Hematopoietic multipotent progenitor cell treated with erythropoietin and hydrocortisone succinate and interleukin-3 and kit ligand, for 8 days (in vitro differentiated cells): Measurements from ENCODE around the gene GLTPD2.
"Not testable (repeated sequence)": the region's sequence is repeated elsewhere in the genome, so short reads cannot be mapped to it uniquely, and the experiment has no call there.

Experiments
- DNase-seq: peaks from one replicate; pipeline ENCODE4 v3.0.0-alpha.2; 2015

GLTPD2 gene

DNA sequence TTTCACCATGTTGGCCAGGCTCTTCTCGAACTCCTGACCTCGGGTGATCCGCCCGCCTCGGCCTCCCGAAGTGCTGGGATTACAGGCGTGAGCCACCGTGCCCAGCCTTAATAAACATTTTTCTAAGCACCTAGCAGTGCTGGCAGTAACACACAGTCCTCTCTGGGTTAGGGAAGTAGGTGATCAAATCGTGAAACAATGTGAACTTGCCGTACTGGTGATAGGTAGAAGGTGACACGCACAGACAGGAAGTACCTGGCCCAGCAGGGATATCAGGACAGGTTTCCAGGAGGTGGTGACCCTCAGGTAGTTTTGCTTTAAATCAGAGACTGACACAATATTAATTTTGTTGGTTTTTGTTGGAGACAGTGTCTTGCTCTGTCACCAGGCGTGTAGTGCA lies 22.7 kb downstream of the GLTPD2 start:
- DNase-seq = no peak

GRCh38 chr17:4812690-4813089 lies 23.9 kb downstream of the GLTPD2 start:
- DNase-seq = no peak

DNA sequence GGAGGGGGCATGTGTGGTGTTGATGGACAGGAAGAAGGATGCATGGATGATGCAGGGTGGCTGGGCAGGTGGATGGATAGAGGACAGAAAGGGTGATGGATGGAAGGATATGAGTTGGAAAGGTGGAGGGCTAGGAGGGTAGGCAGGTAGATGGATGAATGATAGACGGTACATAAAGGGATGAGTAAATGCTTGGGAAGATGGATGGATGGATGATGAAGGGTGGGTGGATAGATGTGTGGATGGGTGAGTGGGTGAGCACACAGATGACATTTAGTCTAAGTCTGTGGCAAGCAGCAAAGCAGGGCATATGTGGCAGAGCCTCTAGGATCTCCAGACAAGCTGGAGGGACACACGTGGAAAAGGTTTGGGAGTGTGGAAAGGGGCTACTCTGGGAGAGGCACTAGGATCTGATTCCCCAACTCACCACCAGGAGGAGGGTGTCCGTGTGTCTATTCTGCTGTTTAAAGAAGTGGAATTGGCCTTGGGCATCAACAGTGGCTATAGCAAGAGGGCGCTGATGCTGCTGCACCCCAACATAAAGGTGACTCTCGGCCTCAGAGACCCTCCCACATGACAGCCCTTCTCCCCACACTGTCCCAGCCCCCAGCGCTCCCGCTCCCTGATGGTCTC lies 26.4 kb downstream of the GLTPD2 start:
- peak; percentile 35 for DNase-seq

DNA sequence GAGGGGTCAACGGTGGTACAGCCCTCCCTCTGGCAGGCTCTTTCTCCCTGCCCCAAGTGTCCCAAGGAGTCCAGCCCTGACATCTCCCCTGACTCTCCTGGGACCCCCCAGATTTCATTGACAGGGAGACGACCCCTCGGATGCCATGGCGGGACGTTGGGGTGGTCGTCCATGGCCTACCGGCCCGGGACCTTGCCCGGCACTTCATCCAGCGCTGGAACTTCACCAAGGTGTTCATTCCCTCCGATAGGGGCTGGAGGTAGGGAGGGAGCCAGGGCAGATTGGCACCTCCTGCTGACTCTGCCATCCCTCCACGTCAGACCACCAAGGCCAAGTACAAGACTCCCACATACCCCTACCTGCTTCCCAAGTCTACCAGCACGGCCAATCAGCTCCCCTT lies 28.1 kb downstream of the GLTPD2 start:
- DNase-seq = no peak

DNA sequence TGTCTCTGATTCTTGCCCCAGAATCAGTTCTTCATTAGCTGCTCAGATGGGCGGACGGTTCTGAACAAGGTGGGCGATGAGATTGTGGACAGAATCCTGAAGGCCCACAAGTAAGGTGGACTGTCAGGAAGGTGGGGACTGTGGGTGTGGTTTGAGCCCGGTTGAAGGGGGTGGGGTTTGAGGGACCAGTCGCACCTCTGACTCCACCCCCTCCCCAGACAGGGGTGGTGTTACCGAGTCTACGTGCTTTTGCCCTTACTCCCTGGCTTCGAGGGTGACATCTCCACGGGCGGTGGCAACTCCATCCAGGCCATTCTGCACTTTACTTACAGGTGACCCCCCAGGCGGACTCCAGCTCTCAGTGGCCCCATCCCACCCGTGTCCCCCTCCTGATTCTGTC lies 29.5 kb downstream of the GLTPD2 start:
- DNase-seq = no peak

DNA sequence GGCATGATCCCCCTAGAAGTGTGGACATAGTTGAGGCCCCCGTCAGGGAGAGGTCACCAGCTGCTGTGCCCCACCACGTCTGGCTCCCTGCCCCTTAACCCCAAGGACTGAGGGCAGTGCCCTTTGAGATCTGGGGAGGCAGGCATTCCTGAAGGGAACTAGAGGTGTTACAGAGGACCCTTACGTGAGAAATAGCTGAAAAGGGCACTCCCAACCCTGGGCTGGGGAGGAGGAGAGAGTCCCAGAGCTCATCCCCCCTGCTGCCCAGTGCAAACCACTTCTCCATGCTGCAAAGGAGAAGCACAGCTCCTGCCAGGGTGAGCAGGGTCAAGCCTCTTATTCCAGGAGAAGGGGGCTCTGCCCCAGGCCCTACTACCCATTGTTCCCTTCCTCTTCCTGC lies 34.1 kb downstream of the GLTPD2 start:
- no peak for DNase-seq

- no peak for DNase-seq
These were observed 34.8 kb downstream of the GLTPD2 start for GRCh38 chr17:4823373-4824089.

DNA sequence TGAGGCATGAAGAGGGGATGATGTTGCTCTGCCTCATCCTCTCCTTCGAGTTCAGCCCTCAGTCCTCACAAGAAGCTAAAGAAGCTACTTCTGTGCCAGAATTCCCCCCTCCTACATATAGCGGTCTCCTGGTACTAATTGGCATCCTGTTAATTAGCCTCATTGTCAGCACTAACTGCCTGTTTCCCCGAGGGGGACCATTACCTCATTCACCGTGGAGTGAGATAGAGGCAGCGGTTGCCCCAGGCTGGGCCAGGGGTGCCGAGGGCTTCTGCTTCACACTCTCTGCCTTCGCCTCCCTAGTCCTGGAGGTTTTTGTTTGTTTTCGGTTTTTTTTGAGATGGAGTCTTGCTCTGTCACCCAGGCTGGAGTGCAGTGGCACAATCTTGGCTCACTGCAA lies 38.6 kb downstream of the GLTPD2 start:
- DNase-seq = no peak

DNA sequence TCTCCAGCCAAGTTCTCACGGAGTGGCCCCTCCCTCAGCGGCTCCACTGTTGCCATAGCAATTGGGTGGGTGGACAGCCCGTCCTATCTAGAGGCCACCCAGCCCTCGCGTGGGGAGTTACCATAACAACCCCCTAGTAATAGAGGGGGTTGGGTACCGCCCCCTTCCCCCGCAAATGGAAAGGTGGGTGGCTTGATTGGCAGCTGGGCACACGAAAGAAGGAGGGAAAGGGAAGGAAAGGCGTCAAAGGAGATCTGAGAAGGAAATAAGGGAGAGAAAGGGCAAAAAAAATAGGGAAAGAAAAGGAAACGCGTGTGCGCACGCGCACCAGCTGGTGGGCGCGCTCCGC lies 44.0 kb downstream of the GLTPD2 start:
- DNase-seq = not testable (repeated sequence)

GRCh38 chr17:4833178-4833940 lies 44.6 kb downstream of the GLTPD2 start, which contains the start of gene MINK1:
TSS of gene MINK1 (plus strand) at chr17:4833340. CDS start at chr17:4833584, 244 bp downstream.
- peak; percentile 95 for DNase-seq

DNA sequence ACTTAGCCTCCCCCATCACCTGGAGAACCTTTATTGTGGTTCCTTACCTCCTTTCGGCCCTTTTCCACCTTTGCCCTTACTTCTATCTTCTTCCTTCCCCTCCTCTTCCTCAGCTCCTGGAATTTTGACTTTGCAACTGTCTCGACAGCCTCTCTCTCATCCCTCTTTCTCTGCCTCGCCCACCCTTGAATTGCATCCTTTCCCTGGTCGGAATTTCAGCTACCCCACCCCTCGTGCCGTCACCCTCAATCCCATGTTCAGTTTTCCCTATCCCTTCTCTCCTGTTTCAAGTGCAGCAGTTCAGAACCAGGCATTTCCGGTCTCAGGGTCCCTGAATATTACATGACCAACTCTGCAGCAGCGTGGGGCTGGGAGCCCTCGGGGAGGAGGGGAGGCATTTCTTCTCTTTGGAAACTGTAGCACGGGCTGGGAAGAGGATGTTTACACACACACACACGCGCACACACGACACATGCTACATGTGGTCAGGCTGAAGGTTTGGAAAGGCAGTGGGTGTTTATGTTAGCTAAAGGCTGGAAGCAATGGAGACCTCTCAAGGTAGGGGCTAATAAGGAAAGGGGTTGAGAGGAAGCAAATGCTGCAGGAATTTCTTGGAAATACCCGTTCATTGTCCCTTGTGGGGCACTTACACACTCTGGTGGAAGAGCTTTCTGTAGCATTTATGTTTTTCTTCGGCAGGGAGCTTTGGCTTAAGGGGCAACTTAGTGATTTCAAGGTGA lies 45.3 kb downstream of the GLTPD2 start:
- peak; percentile 34 for DNase-seq

DNA sequence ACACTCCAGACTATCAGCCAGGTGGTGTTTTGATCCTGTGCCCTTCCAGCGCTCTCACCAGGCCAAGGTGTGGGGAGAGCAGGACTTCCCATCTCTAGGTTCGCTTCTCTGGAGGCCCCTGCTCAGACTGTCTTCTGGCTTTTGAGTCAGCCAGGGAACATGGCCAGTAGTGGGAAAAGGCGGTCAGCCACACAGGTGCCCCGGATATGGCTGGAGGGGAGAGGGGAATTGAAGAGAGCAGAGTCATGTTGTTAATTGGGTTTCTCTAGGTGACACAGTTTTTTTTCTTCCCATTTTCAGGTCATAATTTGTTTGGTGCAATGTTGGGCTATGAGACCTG lies 45.9 kb downstream of the GLTPD2 start:
- DNase-seq = no peak

- DNase-seq = peak; percentile 36
These were observed 47.5 kb downstream of the GLTPD2 start for GRCh38 chr17:4836221-4836620.

GRCh38 chr17:4837471-4838308 lies 48.9 kb downstream of the GLTPD2 start:
- DNase-seq = no peak

DNA sequence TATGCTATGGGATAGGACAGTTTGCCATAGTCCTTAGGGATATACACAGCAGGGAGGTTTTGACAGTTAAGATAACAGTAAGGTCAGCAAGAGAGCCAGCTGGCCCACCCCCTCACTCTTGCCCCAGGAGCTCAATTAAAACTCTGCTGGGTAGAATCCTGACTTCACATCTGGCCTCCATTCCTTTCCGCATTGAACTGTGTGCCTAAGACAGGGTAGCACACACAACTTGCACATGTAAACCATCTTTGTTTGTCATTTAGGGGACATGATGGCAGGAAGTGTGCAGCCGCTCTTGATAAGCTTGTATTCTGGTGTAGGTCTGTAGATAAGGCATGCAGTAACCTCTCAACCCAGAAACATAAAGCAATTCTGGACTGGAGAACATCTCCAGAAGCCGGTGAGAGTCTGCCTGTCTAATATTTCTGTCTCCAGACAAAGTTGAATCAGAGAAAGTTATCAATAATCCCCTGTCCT lies 49.6 kb downstream of the GLTPD2 start:
- DNase-seq = peak; percentile 83

GRCh38 chr17:4839221-4839620 lies 50.5 kb downstream of the GLTPD2 start:
- no peak for DNase-seq
